H1 (cell line): ENCODE measurements around the gene ARNT2. TPM values are rescaled to one million over a fixed set of nuclear protein-coding genes. Genes with fewer than 3 reads are reported as not detected.

ENCODE experiments used
- CHD7 ChIP-seq: fragments of 300-600 bp; sonication (generic); IDR thresholded peaks from 2 replicates; pipeline ENCODE4 v1.7.1; 2012; ENCODE audit warnings: low read length, moderate library complexity, mild to moderate bottlenecking, inconsistent platforms; ENCODE audit not compliant: insufficient replicate concordance
- EZH2 ChIP-seq: fragments of 200-600 bp; sonication (generic); IDR thresholded peaks from 2 replicates; pipeline ENCODE4 v1.7.1; 2012; ENCODE audit warnings: low read depth, mild to moderate bottlenecking, moderate library complexity, low read length, inconsistent platforms; ENCODE audit not compliant: severe bottlenecking
- GABPA ChIP-seq: IDR thresholded peaks from 2 replicates; pipeline ENCODE4 v1.6.1; 2011; ENCODE audit warnings: mild to moderate bottlenecking, low read length, moderate library complexity, borderline replicate concordance; ENCODE audit not compliant: insufficient read depth
- GTF2F1 ChIP-seq: IDR thresholded peaks from 2 replicates; pipeline ENCODE4 v1.6.1; 2012; ENCODE audit warnings: low read depth, low read length, improper control_type of control experiment, borderline replicate concordance
- polyA plus RNA-seq, 7 experiments: library from polyadenylated mRNA; depleted of rRNA in 3 of 7; stranded (reverse) in 5 of 7; unstranded in 2 of 7; fragments of >200 nt in 5 of 7; fragments of 200-250 nt in 2 of 7; gene quantifications; 1 replicate in 5 of 7; 2 replicates in 1 of 7; 4 replicates in 1 of 7; pipeline versions ENCODE4 v1.2.1 to v1.2.3, GENCODE V29; 2011 to 2013; ENCODE audit warnings: missing spikeins in 2 of 7, mixed read lengths in 2 of 7
- total RNA-seq: library from RNA; stranded (reverse); fragmentation: NEBNext Ultra II Directional; extraction: Animal tissue kit (Norgen Biotek cat#: 25700); gene quantifications from 2 replicates; pipeline ENCODE4 v1.2.1, GENCODE V29; 2021

ARNT2 gene
- total and polyA plus RNA-seq, 2 of the 8 experiments (the other 6 are each of a cell fraction or from before 2014, with no cell fraction given), result 9.5 to 14.6 TPM

DNA sequence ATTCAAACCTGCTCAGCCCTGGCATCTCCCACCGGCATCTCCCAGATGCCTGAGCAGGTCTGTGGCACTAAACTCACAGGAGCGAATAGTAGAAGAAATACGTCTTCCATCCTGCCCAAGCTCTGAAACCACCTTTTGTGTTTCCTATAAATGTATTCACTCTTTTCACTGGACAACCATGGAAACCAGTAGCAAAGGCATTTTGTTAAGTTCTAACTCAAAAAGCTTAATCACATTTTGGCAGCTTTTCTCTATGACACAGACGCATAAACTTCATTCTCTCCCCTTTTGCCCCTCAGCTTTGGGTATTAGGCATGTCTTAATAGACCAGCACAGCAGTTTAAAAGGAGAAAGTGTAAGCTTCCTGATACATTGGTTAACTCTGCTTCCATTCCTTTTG, 24.5 kb upstream of the ARNT2 start (continued):
- TF ChIP-seq CHD7 (no peak), GABPA (no peak), GTF2F1 (no peak), EZH2 (no peak)
